Measurements from ENCODE around the gene ERG28.
"Not testable (repeated sequence)": the region's sequence is repeated elsewhere in the genome, so short reads cannot be mapped to it uniquely, and the experiment has no call there.

- not testable (repeated sequence) for TF ChIP-seq CTCF (conservative IDR thresholded peaks at IDR 0.05 in 1 of 2, IDR thresholded peaks at IDR 0.05 in 1 of 2; ENCODE audit: low read depth in 1 of 2, low read length in 2 of 2); EZH2 (IDR thresholded peaks at IDR 0.05; ENCODE audit: low read length, missing control alignments)
Observed at GRCh38 chr14:75601061-75601460, 59.6 kb downstream of the ERG28 start.

Data from fibroblast of lung (primary cell).